ACHN (cell line): ENCODE data around the gene ZNF277.

Source experiments
- DNase-seq: peaks from one replicate; pipeline ENCODE4 v3.0.0-alpha.2; 2015
- in situ Hi-C: cut with HindIII; loops from 2 replicates; pipeline ENCODE4 v1.10.0; 2017; ENCODE audit warnings: low sequenced_read_pairs, low pct_ligation_motif_present, low pct_unique_long_range_greater_than_20kb

ZNF277 gene, protein sequence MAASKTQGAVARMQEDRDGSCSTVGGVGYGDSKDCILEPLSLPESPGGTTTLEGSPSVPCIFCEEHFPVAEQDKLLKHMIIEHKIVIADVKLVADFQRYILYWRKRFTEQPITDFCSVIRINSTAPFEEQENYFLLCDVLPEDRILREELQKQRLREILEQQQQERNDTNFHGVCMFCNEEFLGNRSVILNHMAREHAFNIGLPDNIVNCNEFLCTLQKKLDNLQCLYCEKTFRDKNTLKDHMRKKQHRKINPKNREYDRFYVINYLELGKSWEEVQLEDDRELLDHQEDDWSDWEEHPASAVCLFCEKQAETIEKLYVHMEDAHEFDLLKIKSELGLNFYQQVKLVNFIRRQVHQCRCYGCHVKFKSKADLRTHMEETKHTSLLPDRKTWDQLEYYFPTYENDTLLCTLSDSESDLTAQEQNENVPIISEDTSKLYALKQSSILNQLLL

DNA sequence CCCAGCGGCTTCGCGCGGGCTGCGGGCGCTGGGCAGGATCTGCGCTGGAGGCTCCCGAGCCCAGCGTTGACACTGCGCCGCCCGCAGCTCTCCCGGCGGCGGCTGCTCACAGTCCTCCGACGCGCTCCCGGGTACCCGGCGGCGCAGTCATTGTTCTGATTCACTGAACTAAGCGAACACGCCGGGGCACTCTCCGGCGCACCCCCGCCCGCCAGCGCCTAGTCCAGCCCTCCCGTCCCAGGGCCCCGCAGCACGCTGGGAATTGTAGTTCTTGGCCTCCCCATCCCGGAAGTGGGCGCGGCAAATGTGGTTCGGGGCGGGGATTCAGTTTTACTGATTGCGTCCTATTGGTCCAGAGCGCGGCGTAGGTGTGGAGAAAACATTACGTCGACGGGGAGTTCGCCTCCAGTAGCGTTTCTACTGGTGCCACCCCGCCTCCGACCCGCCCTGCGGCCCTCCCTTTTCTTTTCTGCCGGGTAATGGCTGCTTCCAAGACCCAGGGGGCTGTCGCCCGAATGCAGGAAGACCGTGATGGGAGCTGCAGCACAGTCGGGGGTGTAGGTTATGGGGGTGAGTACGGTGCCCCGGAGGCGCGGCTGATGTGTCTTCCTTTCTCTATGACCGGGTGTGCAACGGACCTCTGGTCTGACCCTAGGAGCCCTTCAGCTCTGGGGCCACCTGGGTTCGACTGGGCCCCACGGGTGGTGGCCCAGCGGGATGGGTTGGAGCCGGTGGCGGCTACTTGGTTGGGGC lies at the start of gene ZNF277, which contains the start of gene DOCK4:
Gene ZNF277, plus strand, starts transcription at position 458 of the 753 bp plus-strand sequence. Its CDS starts 22 bp downstream, at position 480.
Gene DOCK4, minus strand, starts transcription at position 162 of the 753 bp plus-strand sequence. CDS start 261 bp downstream, outside the sequence.
- peak; percentile 100 for DNase-seq
- in situ Hi-C loops = no loop called here

DNA sequence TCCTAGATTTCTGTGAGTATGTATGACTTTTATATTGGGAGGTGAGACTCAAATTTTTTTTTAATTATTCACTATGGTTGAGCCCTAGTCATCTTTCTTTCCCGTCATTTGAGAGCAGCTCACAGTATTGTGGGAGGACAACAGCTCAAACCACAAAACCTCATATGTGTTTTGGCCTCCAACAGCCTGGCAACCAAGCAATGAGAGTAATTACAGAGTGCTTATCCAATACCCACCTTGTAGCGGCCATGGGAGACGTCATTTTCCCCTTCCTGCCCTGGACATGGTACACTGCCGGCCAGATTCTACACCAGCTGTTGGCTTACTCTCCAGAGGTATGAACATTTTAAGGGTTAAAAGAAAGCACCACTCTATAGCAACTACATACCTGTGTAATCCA lies 49.4 kb upstream of the ZNF277 start:
- DNase-seq = peak; percentile 11
- in situ Hi-C loops = no loop called here

DNA sequence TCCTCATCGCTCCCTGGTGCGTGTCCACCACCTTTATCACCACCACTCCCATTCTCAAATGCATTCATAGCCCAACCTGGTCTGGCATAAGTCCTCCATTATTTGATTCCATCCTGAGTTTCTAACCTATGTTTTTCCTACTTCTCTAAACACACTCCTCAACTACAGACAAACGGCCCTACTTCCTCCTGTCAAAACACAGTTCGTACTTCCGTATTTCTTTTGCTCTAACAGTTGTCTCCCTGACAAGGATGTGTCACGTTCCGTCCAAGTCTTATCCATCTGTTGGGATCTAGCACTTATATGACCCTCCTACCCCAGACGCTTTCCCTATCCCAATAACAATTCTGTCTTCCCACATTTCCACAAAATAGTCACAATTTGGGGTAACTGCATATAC lies 47.1 kb upstream of the ZNF277 start:
- no peak for DNase-seq

DNA sequence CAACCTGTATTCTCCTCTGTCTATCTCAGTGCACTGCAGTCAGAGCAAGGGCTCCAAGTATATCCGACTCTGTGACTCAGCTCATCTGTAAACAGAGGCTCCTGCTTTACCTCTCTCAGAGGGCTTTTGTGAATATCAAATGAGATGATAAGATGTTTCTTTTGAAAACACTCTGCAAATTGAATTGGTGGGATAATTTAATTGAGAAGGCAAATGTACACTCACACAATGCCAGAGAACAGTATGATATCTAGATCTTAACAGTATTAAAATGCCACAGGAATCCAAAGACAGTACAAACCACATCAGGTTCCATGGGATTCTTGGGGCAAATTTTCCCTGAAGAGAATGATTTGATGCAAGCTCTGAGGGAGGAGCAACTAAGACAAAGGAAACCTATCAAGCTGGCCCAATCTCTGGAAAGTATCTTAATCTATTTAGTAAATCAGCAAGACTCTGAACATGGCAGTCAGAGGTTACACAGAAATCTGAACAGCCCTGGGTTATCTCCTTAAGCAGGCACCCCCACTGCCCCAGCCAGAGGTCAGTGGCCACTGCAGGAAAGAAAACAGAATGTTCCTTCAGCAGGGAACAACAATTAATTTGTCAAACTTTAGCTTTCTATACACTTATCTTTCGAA lies 46.2 kb upstream of the ZNF277 start:
- in situ Hi-C loops = no loop called here
- peak; percentile 72 for DNase-seq

More for the DNA sequence above, 47.1 kb upstream of the ZNF277 start:
- in situ Hi-C loops = no loop called here

DNA sequence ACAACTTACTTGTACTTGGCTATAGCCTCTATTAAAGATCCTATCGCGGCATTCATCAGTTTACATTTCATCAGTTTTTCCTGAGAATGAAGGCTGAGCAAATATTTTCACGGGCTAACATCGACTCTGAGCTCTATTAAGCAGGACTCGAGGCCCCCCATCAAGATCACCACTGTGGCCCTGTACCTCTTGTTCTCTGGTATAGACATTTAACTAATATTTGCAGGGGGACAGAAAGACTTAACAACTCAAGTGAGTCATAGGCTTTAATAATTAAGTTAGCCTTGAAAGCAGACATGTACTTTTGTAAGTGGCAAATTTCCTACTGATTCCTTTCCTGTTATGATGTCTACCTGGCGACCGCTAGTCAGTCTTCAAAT lies 45.7 kb upstream of the ZNF277 start:
- in situ Hi-C loops = no loop called here
- peak; percentile 16 for DNase-seq

DNA sequence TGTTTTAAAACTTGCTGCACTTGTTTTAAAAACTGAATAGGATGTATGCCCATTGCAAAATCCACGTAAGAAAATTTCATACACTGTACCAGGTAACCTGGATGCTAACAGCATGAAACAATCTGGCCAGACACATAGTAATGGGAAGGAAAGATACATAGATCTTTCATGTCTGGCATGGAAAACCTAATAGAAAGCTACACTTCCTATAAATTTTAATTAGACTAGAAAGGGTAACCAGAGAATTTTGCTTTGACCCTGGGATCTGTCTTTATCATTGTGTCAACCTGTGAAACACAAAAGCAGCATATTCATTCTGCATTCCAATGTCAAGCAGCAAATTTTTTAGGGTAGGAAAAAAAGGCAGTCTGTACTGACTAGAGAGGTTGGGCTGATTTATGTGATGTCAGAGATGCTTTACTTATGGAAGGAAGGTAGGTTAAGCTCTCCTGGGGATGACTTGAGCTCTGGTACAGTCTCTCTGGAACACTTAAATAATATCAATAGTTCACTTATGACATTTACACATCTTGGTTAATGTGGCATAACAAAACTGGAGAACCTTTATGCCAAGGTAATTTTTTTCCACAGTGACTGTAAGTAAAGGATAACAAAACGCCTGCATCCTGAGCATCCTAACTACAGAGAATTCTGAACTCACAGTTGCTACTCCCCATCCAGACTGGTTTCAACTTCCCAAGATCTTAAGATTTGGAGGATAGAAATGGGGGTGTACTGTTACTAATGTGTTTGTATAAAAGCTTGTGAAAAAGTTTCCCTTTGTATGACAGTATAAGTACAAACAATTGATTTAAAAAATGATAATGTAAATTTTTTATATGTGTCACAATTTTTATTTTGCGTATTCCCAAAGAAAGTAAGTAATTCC lies 45.0 kb upstream of the ZNF277 start:
- DNase-seq = peak; percentile 21
- in situ Hi-C loops = no loop called here

DNA sequence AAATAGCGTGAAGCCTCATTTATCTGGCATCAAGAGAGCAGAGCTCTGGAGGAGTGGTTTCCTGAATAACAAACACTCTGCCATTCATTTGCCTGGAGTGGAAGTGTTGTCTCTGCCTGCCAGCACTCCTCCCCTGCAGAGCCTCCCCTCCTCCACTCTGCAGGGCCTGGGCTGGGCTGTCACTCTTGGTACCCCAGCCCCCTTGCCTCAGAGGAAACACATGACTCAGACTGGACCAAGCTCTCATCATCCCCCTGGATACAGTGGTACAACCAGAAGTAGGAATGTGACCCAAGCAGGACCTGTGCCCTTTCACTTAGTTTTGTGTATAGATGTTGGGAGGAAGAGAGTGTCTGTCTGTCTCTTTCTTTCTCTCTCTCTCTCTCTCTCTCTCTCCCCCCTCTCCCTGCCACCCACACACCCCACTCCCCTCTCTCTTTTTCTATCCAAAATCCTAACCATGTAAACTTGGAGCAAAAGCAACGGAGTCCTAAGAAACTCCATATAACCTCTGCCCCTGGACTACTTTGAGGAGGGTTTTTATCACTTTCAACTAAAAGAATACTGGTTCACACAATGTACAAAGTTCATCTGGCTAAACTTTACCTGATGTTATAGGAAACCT lies 44.2 kb upstream of the ZNF277 start:
- in situ Hi-C loops = no loop called here
- DNase-seq = peak; percentile 87

DNA sequence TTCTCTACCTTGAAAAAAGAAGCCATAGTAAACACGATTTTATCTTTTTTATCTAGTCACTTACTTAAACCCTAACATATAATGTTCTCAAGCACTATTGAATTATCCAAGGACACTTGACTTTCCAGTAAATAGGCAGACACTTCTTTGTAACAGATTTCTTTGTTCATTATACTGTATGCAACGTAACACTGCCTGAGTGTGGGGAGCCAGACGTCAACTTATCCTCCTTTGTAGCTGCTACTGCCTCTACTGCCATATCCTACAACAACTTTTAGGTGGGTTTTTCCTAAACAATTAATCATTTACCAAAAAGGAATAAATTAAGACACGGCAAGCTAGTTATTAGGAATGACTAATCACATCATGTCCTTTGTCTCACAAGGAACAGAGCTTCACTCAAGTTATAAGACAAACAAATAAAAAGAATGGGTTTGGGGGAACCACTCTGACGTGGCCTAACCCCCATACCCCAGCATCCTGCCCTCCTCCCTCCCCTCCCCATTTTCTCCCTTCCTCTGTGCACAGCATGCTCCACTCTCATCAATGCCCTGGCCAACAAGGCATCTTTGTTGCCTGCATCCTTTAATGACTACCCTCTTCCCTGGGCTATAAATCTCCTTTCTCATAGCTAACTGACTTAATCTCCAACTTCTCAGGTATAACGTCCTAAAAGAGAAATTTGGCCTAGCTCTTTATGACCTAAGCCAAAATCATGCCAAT lies 43.5 kb upstream of the ZNF277 start:
- in situ Hi-C loops = no loop called here
- DNase-seq = peak; percentile 25

DNA sequence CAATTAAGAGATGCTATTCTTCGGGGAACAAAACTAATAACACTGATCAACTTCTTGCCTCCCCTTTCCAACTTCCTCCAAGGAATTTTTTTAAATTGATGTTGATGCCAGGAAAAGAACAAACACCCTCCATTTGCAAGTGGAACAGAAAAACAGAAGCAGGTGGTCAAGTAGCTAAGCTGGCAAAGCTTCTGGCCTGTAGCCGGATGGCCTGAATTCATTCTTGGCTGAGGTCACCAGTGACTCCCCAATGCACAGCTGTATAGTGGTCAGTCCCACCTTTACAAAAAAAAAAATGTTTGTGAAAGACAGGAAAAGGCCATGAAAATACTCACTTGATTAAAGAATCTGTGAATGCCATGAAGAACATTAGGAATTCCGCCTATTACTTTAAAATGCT lies 39.3 kb upstream of the ZNF277 start:
- in situ Hi-C loops = no loop called here
- DNase-seq = no peak

DNA sequence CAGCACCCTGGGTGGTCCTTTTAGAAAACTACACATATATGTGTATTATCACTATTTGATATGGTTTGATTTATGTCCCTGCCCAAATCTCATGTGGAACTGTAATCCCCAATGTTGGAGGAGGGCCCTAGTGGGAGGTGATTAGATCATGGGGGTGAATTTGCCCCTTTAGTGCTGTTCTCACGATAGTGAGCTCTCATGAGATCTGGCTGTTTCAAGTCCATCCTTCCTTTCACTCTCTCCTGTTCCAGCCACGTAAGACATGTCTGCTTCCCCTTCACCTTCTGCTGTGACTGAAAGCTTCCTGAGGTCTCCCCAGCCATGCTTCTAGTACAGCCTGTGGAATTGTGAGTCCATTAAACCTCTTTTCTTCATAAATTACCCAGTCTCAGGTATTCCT lies 37.6 kb upstream of the ZNF277 start:
- no peak for DNase-seq
- in situ Hi-C loops = no loop called here

DNA sequence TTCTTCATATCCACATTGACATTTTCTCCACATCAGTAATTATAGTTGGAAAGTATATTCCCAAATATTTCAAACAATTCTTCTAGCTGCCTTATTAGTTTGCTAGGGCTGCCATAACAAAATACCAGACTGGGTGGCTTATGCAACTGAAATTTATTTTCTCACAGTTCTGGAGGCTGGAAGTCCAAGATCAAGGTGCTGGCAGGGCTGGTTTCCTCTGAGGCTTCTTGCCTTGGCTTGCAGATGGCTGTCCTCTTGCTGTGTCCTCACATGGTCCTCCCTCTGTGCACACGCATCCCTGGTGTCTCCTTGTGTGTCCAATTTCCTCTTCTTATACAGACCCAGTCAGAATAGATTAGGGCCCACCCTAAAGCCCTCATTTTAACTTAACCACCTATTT lies 34.8 kb upstream of the ZNF277 start:
- in situ Hi-C loops = no loop called here
- DNase-seq = no peak

DNA sequence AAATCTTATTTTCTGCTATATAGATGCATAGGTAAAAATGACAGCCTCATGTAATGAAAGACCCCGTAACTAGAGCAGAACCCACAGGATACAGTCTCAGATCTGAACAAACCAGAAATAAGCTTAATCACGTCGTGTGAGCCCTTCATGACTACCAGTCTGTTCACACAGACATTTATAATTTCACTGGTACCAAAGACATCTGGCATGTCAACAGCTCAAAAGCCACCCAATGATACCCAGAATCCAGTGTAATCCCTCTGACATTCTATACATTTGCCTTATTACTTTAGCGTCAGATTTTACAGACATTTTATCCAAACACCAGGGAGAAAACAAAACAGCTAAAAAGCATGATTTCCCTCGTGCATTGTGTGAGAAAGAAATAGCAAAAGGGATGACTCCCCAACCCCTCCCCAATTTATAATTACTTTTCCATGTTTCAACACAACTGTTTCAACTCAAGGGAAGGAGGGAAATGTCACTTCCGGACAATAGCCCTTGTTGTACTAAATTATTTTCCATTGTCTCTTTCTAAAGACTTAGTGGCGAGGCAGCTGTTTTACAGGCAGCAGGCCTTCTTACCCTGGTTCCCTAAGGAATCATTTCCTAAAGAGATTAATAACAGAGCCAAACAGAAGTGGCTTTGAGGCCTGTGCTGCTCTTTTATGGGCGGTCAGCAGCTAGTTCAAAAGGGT lies 33.5 kb upstream of the ZNF277 start:
- in situ Hi-C loops = no loop called here

DNA sequence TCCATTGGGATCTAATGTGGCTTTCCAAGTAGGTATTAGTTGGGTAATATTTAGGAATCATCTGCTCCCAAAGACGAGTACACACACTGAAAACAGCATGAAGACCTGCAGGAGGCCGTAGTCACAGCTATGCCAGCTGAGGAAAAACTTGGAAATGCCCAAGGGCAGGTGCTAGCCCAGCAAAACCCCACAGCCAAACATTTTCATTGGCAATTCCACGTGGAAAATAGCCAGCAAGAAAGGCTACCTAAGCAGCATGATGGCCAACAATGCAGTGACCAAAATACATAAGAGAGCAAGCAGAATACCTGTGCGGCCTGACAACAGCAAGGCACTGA lies 33.0 kb upstream of the ZNF277 start:
- no peak for DNase-seq
- in situ Hi-C loops = no loop called here

More for the DNA sequence above, 33.5 kb upstream of the ZNF277 start:
- no peak for DNase-seq

DNA sequence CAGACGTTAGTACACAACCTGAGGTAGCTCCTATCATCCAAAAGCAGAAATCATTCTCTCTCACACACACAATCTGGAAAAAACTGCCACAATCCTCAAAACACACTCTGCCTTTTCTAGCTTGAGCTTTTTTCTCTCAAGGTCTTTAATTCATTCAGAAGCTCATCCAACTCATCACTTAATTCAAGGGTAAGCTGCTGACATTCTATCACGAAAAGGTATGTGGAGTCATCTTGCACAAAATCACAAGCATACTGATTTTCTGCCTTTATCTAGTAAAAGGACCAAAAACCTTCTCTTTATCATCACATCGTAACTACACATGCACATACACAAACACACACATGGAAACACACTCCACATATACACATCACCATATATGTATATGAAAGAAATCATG lies 32.3 kb upstream of the ZNF277 start:
- in situ Hi-C loops = no loop called here
- no peak for DNase-seq

DNA sequence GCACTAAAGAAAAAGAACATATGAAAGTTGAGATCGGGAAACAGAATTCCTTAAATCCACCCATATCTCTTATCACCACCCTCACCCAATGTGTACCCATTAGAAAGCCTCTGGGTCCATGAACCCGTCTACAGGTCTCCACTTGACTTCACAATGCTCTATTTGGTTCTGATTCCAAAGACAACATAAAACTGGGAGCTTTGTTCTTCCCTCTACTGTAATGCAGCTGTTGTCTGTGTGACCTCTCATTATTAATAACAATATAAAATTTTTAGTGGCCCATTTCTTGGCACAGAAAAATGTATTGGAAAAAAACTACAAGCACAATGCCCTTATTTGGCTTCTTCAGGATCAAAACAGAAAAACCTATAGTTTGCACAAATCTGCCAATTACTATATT lies 30.3 kb upstream of the ZNF277 start:
- no peak for DNase-seq
- in situ Hi-C loops = no loop called here

DNA sequence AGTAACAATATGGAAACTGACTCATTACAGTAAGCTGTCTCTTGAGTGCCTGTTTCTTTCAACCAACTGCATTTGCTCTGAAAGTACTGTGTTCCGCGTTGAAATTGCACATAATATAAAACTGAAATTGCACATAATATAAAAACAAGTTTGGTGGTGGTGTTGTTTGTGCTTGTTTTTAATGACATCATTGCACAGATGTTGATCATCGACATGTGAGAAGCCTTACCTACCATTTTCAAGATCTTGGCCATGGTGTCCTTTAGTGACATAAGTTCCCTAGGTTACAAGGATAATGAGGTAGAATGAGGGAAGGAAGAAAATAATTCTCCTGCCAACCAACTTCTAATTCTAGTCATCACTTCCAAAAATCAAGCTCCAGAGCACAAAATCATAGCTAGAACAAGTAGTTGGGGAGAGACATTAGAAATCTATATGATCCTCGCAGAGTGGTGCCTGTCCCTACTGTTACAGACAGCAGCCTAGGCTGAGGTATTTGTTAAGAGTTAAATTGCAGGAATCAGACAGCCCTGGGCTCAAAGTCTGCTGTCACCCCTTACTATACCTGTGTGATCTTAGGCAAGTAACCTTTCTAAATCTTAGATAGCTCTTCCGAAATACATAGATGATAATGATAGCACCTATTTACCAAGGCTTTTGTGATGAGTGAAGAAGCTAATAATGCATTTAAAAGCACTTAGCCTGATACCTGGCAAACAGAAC lies 29.6 kb upstream of the ZNF277 start:
- in situ Hi-C loops = no loop called here
- no peak for DNase-seq
